Measurements from ENCODE around the gene HCN4. TPM values are rescaled to one million over a fixed set of nuclear protein-coding genes. Genes with fewer than 3 reads are reported as not detected.

Gene HCN4
- total and polyA plus RNA-seq, 2 experiments from 2014 or later, result 2.4 to 10.6 TPM

- H3K4me2 ChIP-seq, result no peak overlapping the region
- Mint-ChIP-seq H3K4me1 (peaks cover 4% of the 10 kb centered on the region), H3K4me3 (no peak overlapping the region), H3K27ac (no peak overlapping the region), H3K36me3 (ENCODE audit: low read depth) (peaks cover 12% of the 10 kb centered on the region; the same call in 2 of the 3 replicates), H3K27me3 (ENCODE audit: insufficient read depth, low read depth, poor library complexity) (peaks cover 2% of the 10 kb centered on the region), H3K9me3 (no peaks in the 10 kb centered on the region)
- no peaks in the 10 kb centered on the region for H3K4me1 ChIP-seq (ENCODE audit: insufficient read depth)
- H3K79me2 ChIP-seq (replicated peaks; ENCODE audit: insufficient read depth), result no peaks in the 10 kb centered on the region
- H4K20me1 ChIP-seq (replicated peaks; ENCODE audit: insufficient read depth), result peaks cover 6% of the 10 kb centered on the region; the same call in 1 of the 2 replicates
- H3K27me3 ChIP-seq (ENCODE audit: insufficient read depth), result no peaks in the 10 kb centered on the region
- H3K27ac ChIP-seq (ENCODE audit: low read depth), result no peak overlapping the region
- no peak overlapping the region for H3K4me3 ChIP-seq
- peaks cover 3% of the 10 kb centered on the region; the same call in 1 of the 2 replicates for H3K36me3 ChIP-seq (ENCODE audit: insufficient read depth)
- H2AFZ ChIP-seq, result no peak overlapping the region
- no peak for DNase-seq (ENCODE audit: low spot score)
- H3K9me2 ChIP-seq (ENCODE audit: insufficient read depth), result no peaks in the 10 kb centered on the region
- H3F3A ChIP-seq (replicated peaks; ENCODE audit: low read depth), result no peaks in the 10 kb centered on the region
- ATAC-seq, result no peak
- TF ChIP-seq CTCF (conservative IDR thresholded peaks at IDR 0.05; ENCODE audit: low read depth in 2 of 2), result no peak
- TF ChIP-seq POLR2AphosphoS5 (IDR thresholded peaks at IDR 0.05; ENCODE audit: low read depth), result no peak
- no peak for TF ChIP-seq CREB1 (CRISPR knock-in tag; IDR thresholded peaks at IDR 0.05; ENCODE audit: low read depth)
- TF ChIP-seq ZNF331 (CRISPR knock-in tag; IDR thresholded peaks at IDR 0.05; ENCODE audit: low read depth), result no peak
- no peak for TF ChIP-seq STAT1 (IDR thresholded peaks at IDR 0.05; ENCODE audit: unreplicated experiment)
- TF ChIP-seq ZNF114 (CRISPR knock-in tag; IDR thresholded peaks at IDR 0.05), result no peak
- TF ChIP-seq REST (IDR thresholded peaks at IDR 0.05; ENCODE audit: unreplicated experiment), result no peak
- TF ChIP-seq ETS1 (IDR thresholded peaks at IDR 0.05), result no peak
- no peak for TF ChIP-seq ZNF462 (CRISPR knock-in tag; IDR thresholded peaks at IDR 0.05)
- TF ChIP-seq JUNB (IDR thresholded peaks at IDR 0.05; ENCODE audit: unreplicated experiment), result no peak
- no peak for TF ChIP-seq NANOG (IDR thresholded peaks at IDR 0.05; ENCODE audit: borderline replicate concordance)
- no peak for TF ChIP-seq EZH2 (IDR thresholded peaks at IDR 0.05; ENCODE audit: low read depth, unreplicated experiment)
- no peak for TF ChIP-seq EZH2phosphoT487 (IDR thresholded peaks at IDR 0.05; ENCODE audit: unreplicated experiment)
Measured at GRCh38 chr15:73275862-73276261, 92.9 kb downstream of the HCN4 start.

Data from GM23338 (cell line).